HepG2 (cell line): ENCODE results near the gene NBPF15. TPM values are rescaled to one million over a fixed set of nuclear protein-coding genes. Genes with fewer than 3 reads are reported as not detected.
"Not testable (repeated sequence)": the region's sequence is repeated elsewhere in the genome, so short reads cannot be mapped to it uniquely, and the experiment has no call there.

Source experiments
- ATAC-seq: fragments of 200-7000 bp; cut with Tn5 transposase; 3 replicates; pipeline ENCODE4 v1.9.1; 2020; ENCODE audit warnings: mild to moderate bottlenecking, moderate library complexity
- BruUV-seq: library from RNA; stranded (reverse); fragments of 400-500 nt; replicated peaks from 2 replicates; lab custom pipeline; 2021; lab: Mats Ljungman, UMichigan
- CTCF ChIA-PET: fragments of 300-600 bp; formaldehyde crosslinking; extraction: SDS; loops from one replicate; lab custom pipeline; 2021; ENCODE audit warnings: low total read pairs, inconsistent platforms, low intra/inter-chr PET ratio; lab: Yijun Ruan, JAX
- POLR2A ChIA-PET: fragments of 350-600 bp; sonication (Branson Sonifier 250); formaldehyde crosslinking; loops from one replicate; lab custom pipeline; 2020; ENCODE audit warnings: antibody characterized with exemption, inconsistent platforms; lab: Yijun Ruan, JAX
- DNase-seq: peaks from one replicate; pipeline ENCODE4 v3.0.0-alpha.2; 2015; ENCODE audit warnings: low spot score
- FAIRE-seq: peaks from 3 replicates; lab custom pipeline; 2011; peaks lifted over from hg19 to GRCh38; lab: Jason Lieb, UNC
- H2AFZ ChIP-seq: one replicate; pipeline ENCODE4 v1.6.1; 2011; ENCODE audit warnings: low read length, inconsistent platforms
- H3K27ac ChIP-seq: fragments of 300-600 bp; 3 replicates; pipeline ENCODE4 v1.8.0; 2011; ENCODE audit warnings: mixed run types, mild to moderate bottlenecking, mixed read lengths, low read length, inconsistent platforms; ENCODE audit not compliant: insufficient read depth; ENCODE audit errors: extremely low read length
- H3K27me3 ChIP-seq, 2 experiments: fragments of 200-600 bp in 1 of 2; 2 replicates in 1 of 2; 3 replicates in 1 of 2; pipeline versions ENCODE4 v1.6.0 to v1.8.0; 2011; ENCODE audit warnings: low read length in 2 of 2, mild to moderate bottlenecking in 2 of 2, moderate library complexity in 2 of 2, inconsistent platforms in 1 of 2; ENCODE audit not compliant: insufficient read depth in 2 of 2, control insufficient read depth in 1 of 2
- H3K36me3 ChIP-seq, 2 experiments: fragments of 200-600 bp in 1 of 2; replicated peaks in 1 of 2; 2 replicates in 1 of 2; 3 replicates in 1 of 2; pipeline versions ENCODE4 v1.5.1 to v1.8.0; 2011; ENCODE audit warnings: low read length in 2 of 2, inconsistent platforms in 1 of 2; ENCODE audit not compliant: insufficient read depth in 2 of 2, control insufficient read depth in 1 of 2
- H3K4me1 ChIP-seq: 2 replicates; pipeline ENCODE4 v1.5.1; 2012; ENCODE audit warnings: low read length, inconsistent platforms; ENCODE audit not compliant: insufficient read depth
- H3K4me2 ChIP-seq: 2 replicates; pipeline ENCODE4 v1.6.0; 2011; ENCODE audit warnings: low read depth, low read length, inconsistent platforms
- H3K4me3 ChIP-seq, 3 experiments: fragments of 200-600 bp in 1 of 3; sonication (generic), shearing (Covaris generic) in 1 of 3; replicated peaks in 1 of 3; 2 replicates each; pipeline ENCODE4 v1.5.1; 2011 to 2016; ENCODE audit warnings: low read length in 3 of 3, inconsistent platforms in 2 of 3, low read depth in 2 of 3, mild to moderate bottlenecking in 2 of 3, control low read depth in 1 of 3, mixed read lengths in 1 of 3; ENCODE audit not compliant: insufficient read depth in 1 of 3
- H3K79me2 ChIP-seq: one replicate; pipeline ENCODE4 v1.6.1; 2011; ENCODE audit warnings: low read length, inconsistent platforms; ENCODE audit not compliant: insufficient read depth
- H3K9ac ChIP-seq: 2 replicates; pipeline ENCODE4 v1.6.0; 2011; ENCODE audit warnings: mild to moderate bottlenecking, low read depth, low read length, inconsistent platforms; ENCODE audit not compliant: insufficient read depth
- H3K9me3 ChIP-seq: 2 replicates; pipeline ENCODE4 v1.5.1; 2012; ENCODE audit warnings: mild to moderate bottlenecking, low read length
- H4K20me1 ChIP-seq: 2 replicates; pipeline ENCODE4 v1.6.0; 2011; ENCODE audit warnings: inconsistent platforms, mild to moderate bottlenecking, low read length, moderate library complexity; ENCODE audit not compliant: insufficient read depth
- ARID5B ChIP-seq: IDR thresholded peaks from 2 replicates; pipeline ENCODE4 v1.4.0; 2020; ENCODE audit warnings: mild to moderate bottlenecking, missing genetic modification reagents
- HNF4A ChIP-seq: sonication (generic); formaldehyde crosslinking; IDR thresholded peaks from 2 replicates; pipeline ENCODE4 v1.4.0; 2020; ENCODE audit warnings: missing genetic modification reagents
- WGBS: methylation state at CpG from one replicate; pipeline ENCODE4 v1.1.6; 2017; ENCODE audit warnings: low lambda C conversion rate; 5-methylcytosine and 5-hydroxymethylcytosine counted together
- in situ Hi-C: cut with HindIII; loops from 2 replicates; pipeline ENCODE4 v1.10.0; 2017; ENCODE audit warnings: low pct_unique_long_range_greater_than_20kb; ENCODE audit not compliant: extremely low pct_ligation_motif_present
- intact Hi-C: fragments of 100-400 bp; cut with micrococcal nuclease; formaldehyde crosslinking; loops from one replicate; pipeline ENCODE4 v1.10.0; 2022; ENCODE audit not compliant: unreplicated experiment
- polyA plus RNA-seq, 8 experiments: library from polyadenylated mRNA; depleted of rRNA in 3 of 8; stranded (reverse) in 7 of 8; unstranded in 1 of 8; fragments of >200 nt; fragmentation: Illumina TruSeq in 4 of 8; extraction: Trizol in 4 of 8; gene quantifications; 2 replicates each; pipeline versions ENCODE4 v1.2.1 to v1.2.3, GENCODE V29; 2011 to 2016; ENCODE audit warnings: low read depth in 4 of 8, missing spikeins in 1 of 8, mixed read lengths in 1 of 8; ENCODE audit not compliant: insufficient read depth in 1 of 8
- total RNA-seq, 5 experiments: library from RNA; depleted of rRNA; stranded (reverse); fragments of >200 nt; fragmentation: Illumina TruSeq; extraction: Trizol; gene quantifications; 2 replicates each; pipeline ENCODE4 v1.2.3, GENCODE V29; 2016; ENCODE audit warnings: low read depth in 1 of 5

The NBPF15 gene
- total and polyA plus RNA-seq, 2 of the 13 experiments (the other 11 are each of a cell fraction or from before 2014, with no cell fraction given): 15.5 to 21.2 TPM

GRCh38 chr1:144471434-144471833 is 10.0 kb upstream of the NBPF15 start:
- TF ChIP-seq ARID5B (CRISPR knock-in tag) (0 out of 2 replicates have a peak, but pooled peaks have one; percentile 16), HNF4A (CRISPR knock-in tag) (peak; percentile 34)
- intact Hi-C loops: not testable (repeated sequence)
- peak; percentile 28 for DNase-seq

DNA sequence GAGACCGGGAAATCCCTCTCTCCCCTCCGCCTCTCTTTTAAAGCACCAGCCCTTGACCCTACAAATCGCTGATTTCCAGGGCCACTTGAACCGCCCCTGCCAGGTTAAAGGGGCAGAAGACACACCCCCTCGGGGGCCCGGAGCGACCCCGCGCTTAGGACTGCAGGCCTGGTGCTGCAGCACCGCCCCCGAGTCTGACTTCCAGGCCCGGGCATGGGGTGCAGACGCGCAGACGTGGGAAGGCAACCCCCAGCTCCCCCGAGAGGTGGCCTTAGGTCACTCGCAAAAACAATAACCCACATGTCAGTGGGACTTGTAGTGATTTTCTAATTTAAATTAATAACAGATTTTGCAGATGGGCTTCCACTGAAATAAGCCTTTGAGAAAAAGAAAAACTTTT is 309 bp upstream of the NBPF15 start:
- no CpG with 5 or more reads among the region's 17 CpGs for WGBS
- DNase-seq, H3K9ac ChIP-seq, H3K27ac ChIP-seq, H2AFZ ChIP-seq, in situ Hi-C loops, H3K27me3 ChIP-seq, FAIRE-seq, H3K4me2 ChIP-seq, POLR2A ChIA-PET, H3K36me3 ChIP-seq, H3K9me3 ChIP-seq, BruUV-seq, CTCF ChIA-PET, H4K20me1 ChIP-seq, intact Hi-C loops, H3K4me1 ChIP-seq, H3K79me2 ChIP-seq: not testable (repeated sequence)
- ATAC-seq: peak; percentile 44
- peak overlapping the region in 2 of 3 experiments; percentile 67 to 68; a peak in 2 of 6 replicates for H3K4me3 ChIP-seq

More at GRCh38 chr1:144471434-144471833, 10.0 kb upstream of the NBPF15 start:
- H2AFZ ChIP-seq, H3K27ac ChIP-seq, ATAC-seq, H4K20me1 ChIP-seq, in situ Hi-C loops, H3K27me3 ChIP-seq, POLR2A ChIA-PET, CTCF ChIA-PET, H3K4me2 ChIP-seq, H3K4me1 ChIP-seq, H3K4me3 ChIP-seq, H3K9ac ChIP-seq, FAIRE-seq, H3K36me3 ChIP-seq, H3K79me2 ChIP-seq, BruUV-seq, H3K9me3 ChIP-seq: not testable (repeated sequence)
- 0% methylated on average over 3 of the region's 4 CpGs for WGBS
